HEK293 (cell line): ENCODE data around the gene METTL25.

Experiments used
- CTCF ChIA-PET: fragments of 350-600 bp; formaldehyde crosslinking; extraction: SDS; loops from one replicate; lab custom pipeline; 2021; ENCODE audit warnings: antibody characterized with exemption; lab: Yijun Ruan, JAX
- POLR2A ChIA-PET: fragments of 300-600 bp; formaldehyde crosslinking; extraction: SDS; loops from one replicate; lab custom pipeline; 2020; ENCODE audit warnings: antibody characterized with exemption, inconsistent platforms; lab: Yijun Ruan, JAX
- H3K27ac ChIP-seq: fragments of 200-500 bp; sonication (Bioruptor generic); 2 replicates; pipeline ENCODE4 v1.5.1; 2014; ENCODE audit warnings: low read depth, low read length, control low read depth, inconsistent platforms; ENCODE audit errors: extremely low read depth
- H3K36me3 ChIP-seq, 2 experiments: fragments of 200-500 bp in 1 of 2; sonication (Bioruptor generic) in 1 of 2; 1 replicate in 1 of 2; 2 replicates in 1 of 2; pipeline ENCODE4 v1.5.1; 2014 to 2017; ENCODE audit warnings: inconsistent platforms in 2 of 2, low read length in 2 of 2; ENCODE audit not compliant: control insufficient read depth in 2 of 2, insufficient read depth in 1 of 2
- H3K4me1 ChIP-seq: fragments of 200-500 bp; sonication (Bioruptor generic); 2 replicates; pipeline ENCODE4 v1.5.1; 2014; ENCODE audit warnings: mild to moderate bottlenecking, low read length, inconsistent platforms; ENCODE audit not compliant: control insufficient read depth, insufficient read depth
- H3K4me3 ChIP-seq: 2 replicates; pipeline ENCODE4 v1.5.1; 2011; ENCODE audit warnings: low read depth, mild to moderate bottlenecking, control low read depth, low read length, moderate library complexity
- H3K9me3 ChIP-seq: fragments of 200-500 bp; sonication (Bioruptor generic); 2 replicates; pipeline ENCODE4 v1.5.1; 2014; ENCODE audit warnings: low read depth, low read length, inconsistent platforms; ENCODE audit not compliant: control insufficient read depth, insufficient read depth
- ATF2 ChIP-seq: fragments of 450-650 bp; formaldehyde crosslinking; IDR thresholded peaks from 2 replicates; pipeline ENCODE4 v1.5.1; 2016; ENCODE audit warnings: missing biosample characterization, missing genetic modification characterization, low read depth
- HOXD13 ChIP-seq: sonication (generic); formaldehyde crosslinking; IDR thresholded peaks from 2 replicates; pipeline ENCODE4 v1.8.0; 2022; ENCODE audit warnings: missing genetic modification reagents, borderline replicate concordance
- KLF7 ChIP-seq: fragments of 450-650 bp; formaldehyde crosslinking; IDR thresholded peaks from 2 replicates; pipeline ENCODE4 v1.5.1; 2016; ENCODE audit warnings: missing biosample characterization, missing genetic modification characterization, borderline replicate concordance
- MZF1 ChIP-seq: fragments of 450-650 bp; formaldehyde crosslinking; IDR thresholded peaks from 2 replicates; pipeline ENCODE4 v1.5.1; 2017; ENCODE audit warnings: missing biosample characterization, missing genetic modification characterization, borderline replicate concordance
- OVOL3 ChIP-seq: fragments of 450-650 bp; formaldehyde crosslinking; IDR thresholded peaks from 2 replicates; pipeline ENCODE4 v1.5.1; 2016; ENCODE audit warnings: missing biosample characterization, missing genetic modification characterization
- SALL2 ChIP-seq: fragments of 450-650 bp; formaldehyde crosslinking; IDR thresholded peaks from 2 replicates; pipeline ENCODE4 v1.5.0; 2017; ENCODE audit warnings: missing biosample characterization, mild to moderate bottlenecking, missing genetic modification characterization, borderline replicate concordance
- SCRT1 ChIP-seq: fragments of 450-650 bp; formaldehyde crosslinking; IDR thresholded peaks from 2 replicates; pipeline ENCODE4 v1.5.1; 2016; ENCODE audit warnings: missing biosample characterization, missing genetic modification characterization, borderline replicate concordance
- TCF7L2 ChIP-seq: IDR thresholded peaks from 2 replicates; pipeline ENCODE4 v1.6.1; 2011; ENCODE audit warnings: low read depth, mild to moderate bottlenecking, inconsistent platforms, low read length, moderate library complexity, borderline replicate concordance
- WT1 ChIP-seq: fragments of 450-650 bp; formaldehyde crosslinking; IDR thresholded peaks from 2 replicates; pipeline ENCODE4 v1.5.1; 2016; ENCODE audit warnings: missing biosample characterization, missing genetic modification characterization
- ZBTB6 ChIP-seq: fragments of 450-650 bp; formaldehyde crosslinking; IDR thresholded peaks from 2 replicates; pipeline ENCODE4 v1.5.1; 2017; ENCODE audit warnings: missing biosample characterization, missing genetic modification characterization
- ZBTB7A ChIP-seq: fragments of 450-650 bp; formaldehyde crosslinking; IDR thresholded peaks from 2 replicates; pipeline ENCODE4 v1.5.1; 2016; ENCODE audit warnings: low read depth, missing biosample characterization, missing genetic modification characterization
- ZBTB8A ChIP-seq: fragments of 450-650 bp; formaldehyde crosslinking; IDR thresholded peaks from 2 replicates; pipeline ENCODE4 v1.5.1; 2016; ENCODE audit warnings: missing biosample characterization, missing genetic modification characterization
- ZNF114 ChIP-seq: fragments of 450-650 bp; formaldehyde crosslinking; IDR thresholded peaks from 2 replicates; pipeline ENCODE4 v1.5.0; 2017; ENCODE audit warnings: missing biosample characterization, missing genetic modification characterization
- ZNF121 ChIP-seq: fragments of 450-650 bp; formaldehyde crosslinking; IDR thresholded peaks from 2 replicates; pipeline ENCODE4 v1.5.1; 2016; ENCODE audit warnings: missing biosample characterization, missing genetic modification characterization
- ZNF169 ChIP-seq: fragments of 450-650 bp; formaldehyde crosslinking; IDR thresholded peaks from 2 replicates; pipeline ENCODE4 v1.5.1; 2016; ENCODE audit warnings: missing biosample characterization, missing genetic modification characterization
- ZNF2 ChIP-seq: fragments of 450-650 bp; formaldehyde crosslinking; IDR thresholded peaks from 2 replicates; pipeline ENCODE4 v1.5.1; 2016; ENCODE audit warnings: missing biosample characterization, missing genetic modification characterization
- ZNF24 ChIP-seq: fragments of 450-650 bp; formaldehyde crosslinking; IDR thresholded peaks from 2 replicates; pipeline ENCODE4 v1.5.1; 2016; ENCODE audit warnings: missing biosample characterization, missing genetic modification characterization
- ZNF248 ChIP-seq: fragments of 450-650 bp; formaldehyde crosslinking; IDR thresholded peaks from 2 replicates; pipeline ENCODE4 v1.5.1; 2017; ENCODE audit warnings: missing biosample characterization, missing genetic modification characterization
- ZNF292 ChIP-seq: fragments of 450-650 bp; formaldehyde crosslinking; IDR thresholded peaks from 2 replicates; pipeline ENCODE4 v1.5.1; 2016; ENCODE audit warnings: low read depth, missing biosample characterization, missing genetic modification characterization, borderline replicate concordance
- ZNF366 ChIP-seq: fragments of 450-650 bp; formaldehyde crosslinking; conservative IDR thresholded peaks from 2 replicates; pipeline ENCODE4 v1.5.1; 2016; ENCODE audit warnings: missing biosample characterization, missing genetic modification characterization
- ZNF48 ChIP-seq: fragments of 450-650 bp; formaldehyde crosslinking; IDR thresholded peaks from 2 replicates; pipeline ENCODE4 v1.5.1; 2016; ENCODE audit warnings: missing biosample characterization, missing genetic modification characterization
- ZNF510 ChIP-seq: fragments of 450-650 bp; formaldehyde crosslinking; IDR thresholded peaks from 2 replicates; pipeline ENCODE4 v1.5.1; 2018; ENCODE audit warnings: mild to moderate bottlenecking, missing genetic modification characterization, missing biosample characterization; ENCODE audit not compliant: insufficient replicate concordance
- ZNF548 ChIP-seq: fragments of 450-650 bp; formaldehyde crosslinking; IDR thresholded peaks from 2 replicates; pipeline ENCODE4 v1.5.1; 2016; ENCODE audit warnings: missing biosample characterization, missing genetic modification characterization
- ZNF555 ChIP-seq: fragments of 450-650 bp; formaldehyde crosslinking; conservative IDR thresholded peaks from 2 replicates; pipeline ENCODE4 v1.5.1; 2017; ENCODE audit warnings: missing biosample characterization, mild to moderate bottlenecking, missing genetic modification characterization, inconsistent platforms
- ZNF558 ChIP-seq: fragments of 450-650 bp; formaldehyde crosslinking; IDR thresholded peaks from 2 replicates; pipeline ENCODE4 v1.5.1; 2016; ENCODE audit warnings: missing biosample characterization, missing genetic modification characterization
- ZNF677 ChIP-seq: fragments of 450-650 bp; IDR thresholded peaks from 2 replicates; pipeline ENCODE4 v1.5.0; 2018; ENCODE audit warnings: missing biosample characterization, mild to moderate bottlenecking, missing genetic modification characterization, moderate library complexity
- ZNF768 ChIP-seq: fragments of 450-650 bp; formaldehyde crosslinking; IDR thresholded peaks from 2 replicates; pipeline ENCODE4 v1.5.1; 2018; ENCODE audit warnings: missing biosample characterization, mild to moderate bottlenecking, missing genetic modification characterization
- ZNF776 ChIP-seq: fragments of 450-650 bp; formaldehyde crosslinking; IDR thresholded peaks from 2 replicates; pipeline ENCODE4 v1.5.0; 2017; ENCODE audit warnings: missing biosample characterization, missing genetic modification characterization, borderline replicate concordance

The METTL25 gene

GRCh38 chr12:82461836-82462235, 103.5 kb downstream of the METTL25 start:
- POLR2A ChIA-PET = no interaction called here
- no peak overlapping the region for H3K27ac ChIP-seq
- H3K36me3 ChIP-seq = no peaks in the 10 kb centered on the region
- TF ChIP-seq ZNF292 (tag by site-specific recombination) (no peak), OVOL3 (tag by site-specific recombination) (no peak), ZNF776 (no peak), ATF2 (no peak), ZNF548 (tag by site-specific recombination) (no peak), HOXD13 (CRISPR knock-in tag) (no peak), ZNF248 (tag by site-specific recombination) (no peak), ZNF114 (tag by site-specific recombination) (no peak), SALL2 (tag by site-specific recombination) (no peak), ZNF510 (tag by site-specific recombination) (no peak), ZNF169 (no peak), WT1 (no peak)
- TF ChIP-seq, all 188 proteins: peak for 0
- Histone ChIP-seq H3K4me3 (no peak overlapping the region), H3K9me3 (no peaks in the 10 kb centered on the region), H3K4me1 (no peaks in the 10 kb centered on the region)
- CTCF ChIA-PET = no interaction called here

DNA sequence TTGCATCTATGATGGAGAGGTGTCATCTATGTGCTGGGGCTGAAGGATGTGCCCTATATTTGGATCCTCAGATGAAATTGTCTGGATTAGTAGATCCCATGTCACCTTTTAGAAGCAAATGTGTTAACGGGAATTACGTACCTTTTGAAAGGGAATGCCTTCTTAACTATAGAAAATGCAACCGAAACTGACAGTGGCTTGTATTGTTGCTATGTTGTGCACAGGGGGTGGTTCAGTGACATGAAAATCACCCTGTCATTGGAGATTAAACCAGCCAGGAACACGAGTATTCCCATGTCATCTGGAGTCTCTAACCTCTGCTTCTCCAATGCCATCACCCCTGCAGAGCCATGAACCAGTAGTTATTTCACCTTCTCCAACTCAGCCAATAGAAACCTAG, 110.2 kb downstream of the METTL25 start:
- Histone ChIP-seq H3K4me3 (no peak overlapping the region), H3K27ac (no peak overlapping the region), H3K9me3 (no peaks in the 10 kb centered on the region), H3K4me1 (no peaks in the 10 kb centered on the region), H3K36me3 (no peaks in the 10 kb centered on the region)
- CTCF ChIA-PET = no interaction called here
- POLR2A ChIA-PET = no interaction called here
- TF ChIP-seq ZNF555 (tag by site-specific recombination) (no peak), TCF7L2 (no peak), SCRT1 (no peak), ZNF768 (tag by site-specific recombination) (no peak), ZNF558 (tag by site-specific recombination) (no peak), ZNF366 (tag by site-specific recombination) (no peak), ZNF48 (tag by site-specific recombination) (no peak), ZBTB8A (no peak), ZNF292 (tag by site-specific recombination) (no peak), MZF1 (no peak), ZNF24 (no peak), KLF7 (tag by site-specific recombination) (no peak), ZBTB7A (tag by site-specific recombination) (no peak), ZNF2 (tag by site-specific recombination) (no peak), ZBTB6 (tag by site-specific recombination) (no peak), ZNF677 (tag by site-specific recombination) (no peak), ZNF121 (no peak)
